Neuronal stem cell (in vitro differentiated cells): ENCODE measurements around the gene CYP26A1.

ENCODE experiments used
- DNase-seq: peaks from one replicate; pipeline ENCODE4 v3.0.0-alpha.2; 2013; ENCODE audit warnings: low spot score
- H2AFZ ChIP-seq: one replicate; pipeline ENCODE4 v1.6.1; 2013; ENCODE audit warnings: mild to moderate bottlenecking, low read length, inconsistent platforms
- H2AK5ac ChIP-seq: 2 replicates; pipeline ENCODE4 v1.6.1; 2013; ENCODE audit warnings: low read depth, mild to moderate bottlenecking, inconsistent platforms, low read length, moderate library complexity, mixed read lengths
- H2BK120ac ChIP-seq: 2 replicates; pipeline ENCODE4 v1.6.1; 2013; ENCODE audit warnings: low read depth, mild to moderate bottlenecking, inconsistent platforms, low read length, moderate library complexity, mixed read lengths
- H2BK12ac ChIP-seq: one replicate; pipeline ENCODE4 v1.6.1; 2013; ENCODE audit warnings: low read length, inconsistent platforms
- H2BK15ac ChIP-seq: 2 replicates; pipeline ENCODE4 v1.6.1; 2013; ENCODE audit warnings: mild to moderate bottlenecking, low read length, inconsistent platforms, mixed read lengths
- H2BK5ac ChIP-seq: one replicate; pipeline ENCODE4 v1.6.1; 2013; ENCODE audit warnings: inconsistent platforms, mild to moderate bottlenecking, low read length, moderate library complexity
- H3K14ac ChIP-seq: one replicate; pipeline ENCODE4 v1.6.1; 2013; ENCODE audit warnings: low read length, inconsistent platforms
- H3K18ac ChIP-seq: 2 replicates; pipeline ENCODE4 v1.6.1; 2013; ENCODE audit warnings: low read length, inconsistent platforms
- H3K23ac ChIP-seq: 2 replicates; pipeline ENCODE4 v1.6.1; 2013; ENCODE audit warnings: low read depth, mild to moderate bottlenecking, mixed read lengths, low read length, inconsistent platforms; ENCODE audit not compliant: poor library complexity
- H3K27ac ChIP-seq: replicated peaks from 3 replicates; pipeline ENCODE4 v1.5.1; 2013; ENCODE audit warnings: low read length, inconsistent platforms
- H3K27me3 ChIP-seq, 3 experiments: 2 replicates each; pipeline ENCODE4 v1.6.1; 2013; ENCODE audit warnings: low read length in 3 of 3, mild to moderate bottlenecking in 2 of 3, inconsistent platforms in 1 of 3, low read depth in 1 of 3, mixed read lengths in 1 of 3, moderate library complexity in 1 of 3; ENCODE audit not compliant: control insufficient read depth in 3 of 3, insufficient read depth in 3 of 3
- H3K36me3 ChIP-seq, 2 donors: replicated peaks in 1 of 2; 2 replicates each; pipeline ENCODE4 v1.6.1; 2013; ENCODE audit warnings: low read length in 2 of 2; ENCODE audit not compliant: control insufficient read depth in 2 of 2, insufficient read depth in 2 of 2
- H3K4ac ChIP-seq: 2 replicates; pipeline ENCODE4 v1.6.1; 2013; ENCODE audit warnings: inconsistent platforms, mild to moderate bottlenecking, low read length, moderate library complexity
- H3K4me1 ChIP-seq, 2 donors: 1 replicate in 1 of 2; 2 replicates in 1 of 2; pipeline ENCODE4 v1.6.1; 2013; ENCODE audit warnings: low read length in 2 of 2, low read depth in 1 of 2; ENCODE audit not compliant: control insufficient read depth in 2 of 2, insufficient read depth in 1 of 2
- H3K4me2 ChIP-seq: one replicate; pipeline ENCODE4 v1.6.1; 2013; ENCODE audit warnings: mild to moderate bottlenecking, low read length, inconsistent platforms; ENCODE audit not compliant: insufficient read depth, poor library complexity, severe bottlenecking
- H3K4me3 ChIP-seq, 2 donors: 2 replicates each; pipeline ENCODE4 v1.5.1; 2013; ENCODE audit warnings: low read length in 2 of 2, mild to moderate bottlenecking in 2 of 2, inconsistent platforms in 1 of 2, moderate library complexity in 1 of 2
- H3K79me1 ChIP-seq: one replicate; pipeline ENCODE4 v1.6.1; 2013; ENCODE audit warnings: low read depth, mild to moderate bottlenecking, inconsistent platforms, low read length, moderate library complexity
- H3K9ac ChIP-seq: one replicate; pipeline ENCODE4 v1.6.1; 2013; ENCODE audit warnings: mild to moderate bottlenecking, low read depth, low read length, inconsistent platforms; ENCODE audit not compliant: poor library complexity
- H3K9me3 ChIP-seq, 2 donors: replicated peaks in 1 of 2; 2 replicates each; pipeline versions ENCODE3 to v1.6.1; 2013; ENCODE audit warnings: low read length in 2 of 2, mild to moderate bottlenecking in 2 of 2, inconsistent platforms in 1 of 2, low read depth in 1 of 2, mixed read lengths in 1 of 2, moderate library complexity in 1 of 2; ENCODE audit not compliant: control insufficient read depth in 2 of 2, insufficient read depth in 1 of 2
- H4K8ac ChIP-seq: one replicate; pipeline ENCODE4 v1.6.1; 2013; ENCODE audit warnings: low read depth, mild to moderate bottlenecking, inconsistent platforms, low read length, moderate library complexity
- H4K91ac ChIP-seq: one replicate; pipeline ENCODE4 v1.6.1; 2013; ENCODE audit warnings: low read length, low read depth, mild to moderate bottlenecking, inconsistent platforms; ENCODE audit not compliant: poor library complexity
- WGBS, 2 donors: extraction: QIAGEN DNeasy Blood & Tissue Kit; methylation state at CpG; one replicate each; pipeline ENCODE4 v1.1.7; 2013; ENCODE audit warnings: missing lambda C conversion rate in 2 of 2, mixed read lengths in 1 of 2; ENCODE audit not compliant: insufficient read length in 2 of 2, insufficient replicate concordance in 1 of 2; ENCODE audit errors: extremely low coverage in 2 of 2; 5-methylcytosine and 5-hydroxymethylcytosine counted together

Gene CYP26A1

GRCh38 chr10:93075369-93076221 lies 1.9 kb downstream of the CYP26A1 start:
- Histone ChIP-seq H3K4me2 (peak overlapping the region; percentile 79), H3K23ac (peak overlapping the region; percentile 99), H2BK5ac (no peak overlapping the region), H3K27me3 (peaks cover 46 to 87% (median 64%) of the 10 kb centered on the region in 3 experiments), H3K9me3 (peaks cover 0 to 2% of the 10 kb centered on the region in 2 donors), H2AK5ac (no peak overlapping the region), H3K4me1 (peaks cover 15 to 34% of the 10 kb centered on the region in 2 donors), H2BK120ac (no peak overlapping the region), H3K36me3 (no peaks in the 10 kb centered on the region), H4K91ac (no peak overlapping the region), H3K18ac (no peak overlapping the region), H2BK15ac (no peak overlapping the region), H4K8ac (no peak overlapping the region), H3K9ac (no peak overlapping the region), H3K4ac (no peak overlapping the region), H2AFZ (peak overlapping the region; percentile 77), H2BK12ac (no peak overlapping the region), H3K79me1 (no peaks in the 10 kb centered on the region), H3K14ac (no peak overlapping the region), H3K27ac (no peak overlapping the region), H3K4me3 (peak overlapping the region in 1 of 2 donors; percentile 42)
- DNase-seq: no peak
- WGBS, 2 donors: no CpG with 5 or more reads among the region's 25 CpGs

DNA sequence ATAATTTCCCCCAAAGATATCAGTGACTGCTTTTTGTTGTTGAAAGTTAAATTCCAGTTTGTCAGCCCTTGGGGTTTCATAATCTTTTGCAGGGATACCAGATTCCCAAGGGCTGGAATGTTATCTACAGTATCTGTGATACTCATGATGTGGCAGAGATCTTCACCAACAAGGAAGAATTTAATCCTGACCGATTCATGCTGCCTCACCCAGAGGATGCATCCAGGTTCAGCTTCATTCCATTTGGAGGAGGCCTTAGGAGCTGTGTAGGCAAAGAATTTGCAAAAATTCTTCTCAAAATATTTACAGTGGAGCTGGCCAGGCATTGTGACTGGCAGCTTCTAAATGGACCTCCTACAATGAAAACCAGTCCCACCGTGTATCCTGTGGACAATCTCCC lies 3.2 kb downstream of the CYP26A1 start:
- H3K4ac ChIP-seq: no peak overlapping the region
- H4K8ac ChIP-seq: no peak overlapping the region
- H2BK12ac ChIP-seq: no peak overlapping the region
- H2BK15ac ChIP-seq: no peak overlapping the region
- no peak overlapping the region for H2BK120ac ChIP-seq
- H2BK5ac ChIP-seq: no peak overlapping the region
- no peak overlapping the region for H2AK5ac ChIP-seq
- H4K91ac ChIP-seq: no peak overlapping the region
- H3K4me3 ChIP-seq: no peak overlapping the region
- H3K9ac ChIP-seq: no peak overlapping the region
- no CpG with 5 or more reads among the region's 2 CpGs for WGBS, 2 donors
- H2AFZ ChIP-seq: no peak overlapping the region
- no peak overlapping the region for H3K23ac ChIP-seq
- no peak overlapping the region for H3K4me2 ChIP-seq
- peaks cover 0 to 2% of the 10 kb centered on the region in 2 donors for H3K9me3 ChIP-seq
- DNase-seq: no peak
- peaks cover 37 to 77% (median 52%) of the 10 kb centered on the region in 3 experiments for H3K27me3 ChIP-seq
- H3K27ac ChIP-seq: no peak overlapping the region
- H3K14ac ChIP-seq: no peak overlapping the region
- peaks cover 17 to 25% of the 10 kb centered on the region in 2 donors for H3K4me1 ChIP-seq
- H3K36me3 ChIP-seq: no peaks in the 10 kb centered on the region
- no peaks in the 10 kb centered on the region for H3K79me1 ChIP-seq
- no peak overlapping the region for H3K18ac ChIP-seq

- no peak overlapping the region for H3K18ac ChIP-seq
- H3K4me2 ChIP-seq: no peak overlapping the region
- no peak overlapping the region for H2AK5ac ChIP-seq
- no peaks in the 10 kb centered on the region for H3K79me1 ChIP-seq
- peaks cover 0 to 2% of the 10 kb centered on the region in 2 donors for H3K9me3 ChIP-seq
- no peak overlapping the region for H4K91ac ChIP-seq
- H2BK12ac ChIP-seq: no peak overlapping the region
- H2BK5ac ChIP-seq: no peak overlapping the region
- no peak overlapping the region for H2AFZ ChIP-seq
- H3K14ac ChIP-seq: no peak overlapping the region
- H3K27me3 ChIP-seq: peaks cover 26 to 67% (median 42%) of the 10 kb centered on the region in 3 experiments
- no peak overlapping the region for H2BK15ac ChIP-seq
- no peak overlapping the region for H3K9ac ChIP-seq
- H3K4me1 ChIP-seq: peaks cover 15 to 19% of the 10 kb centered on the region in 2 donors
- no CpG with 5 or more reads among the region's 5 CpGs for WGBS, 2 donors
- H4K8ac ChIP-seq: no peak overlapping the region
- H2BK120ac ChIP-seq: no peak overlapping the region
- H3K4ac ChIP-seq: no peak overlapping the region
- no peak overlapping the region for H3K4me3 ChIP-seq
- no peak overlapping the region for H3K27ac ChIP-seq
- no peaks in the 10 kb centered on the region for H3K36me3 ChIP-seq
- H3K23ac ChIP-seq: no peak overlapping the region
- DNase-seq: no peak
Measured at GRCh38 chr10:93077860-93078337, 4.2 kb downstream of the CYP26A1 start.

DNA sequence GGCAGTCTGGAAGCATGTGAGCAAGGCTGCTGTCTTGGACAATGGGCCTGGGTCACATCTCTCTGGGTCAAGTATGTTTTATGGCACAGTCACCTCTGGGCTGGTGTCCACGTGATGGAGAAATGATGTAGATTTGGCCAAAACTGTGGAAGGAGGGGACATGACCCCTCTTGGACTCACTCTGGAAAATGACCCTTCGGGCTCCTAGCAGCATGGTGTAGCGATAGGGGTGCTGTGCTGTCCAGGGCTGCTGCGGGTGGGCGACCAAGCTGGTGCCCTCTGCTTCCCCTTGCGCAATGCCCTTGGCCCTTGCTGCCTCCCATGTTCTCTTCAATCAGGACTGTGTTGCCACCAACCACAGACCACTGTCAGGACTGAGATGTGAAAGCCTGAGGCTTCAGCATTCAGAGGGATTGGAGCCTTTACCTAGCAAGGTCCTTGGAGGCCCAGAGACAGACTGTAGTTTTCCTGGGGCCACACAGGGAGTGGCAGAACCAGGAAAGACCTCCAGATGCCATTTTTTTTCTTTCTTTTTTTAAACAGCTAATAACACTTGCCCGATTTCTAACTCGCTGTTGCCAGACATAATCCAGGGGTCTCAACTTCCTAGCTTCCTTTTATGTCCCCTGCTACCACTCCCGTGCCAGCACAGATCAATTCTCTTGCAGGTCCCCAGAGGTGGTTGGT lies 6.1 kb downstream of the CYP26A1 start:
- H2AFZ ChIP-seq: no peak overlapping the region
- no peak overlapping the region for H2BK12ac ChIP-seq
- H3K27me3 ChIP-seq: peaks cover 10 to 48% (median 23%) of the 10 kb centered on the region in 3 experiments
- H2AK5ac ChIP-seq: no peak overlapping the region
- no peak overlapping the region for H2BK120ac ChIP-seq
- no peak overlapping the region for H3K4me2 ChIP-seq
- no peak overlapping the region for H3K4me3 ChIP-seq
- H3K9me3 ChIP-seq: peaks cover 0 to 2% of the 10 kb centered on the region in 2 donors
- no peak overlapping the region for H3K4ac ChIP-seq
- no peak for DNase-seq
- H4K91ac ChIP-seq: no peak overlapping the region
- H2BK15ac ChIP-seq: no peak overlapping the region
- peaks cover 6 to 7% of the 10 kb centered on the region in 2 donors for H3K4me1 ChIP-seq
- no peak overlapping the region for H3K27ac ChIP-seq
- H4K8ac ChIP-seq: no peak overlapping the region
- no peaks in the 10 kb centered on the region for H3K36me3 ChIP-seq
- H3K14ac ChIP-seq: no peak overlapping the region
- H3K23ac ChIP-seq: peak overlapping the region; percentile 69
- H2BK5ac ChIP-seq: no peak overlapping the region
- no peak overlapping the region for H3K18ac ChIP-seq
- no peaks in the 10 kb centered on the region for H3K79me1 ChIP-seq
- no CpG with 5 or more reads among the region's 9 CpGs for WGBS, 2 donors
- no peak overlapping the region for H3K9ac ChIP-seq
